ENCODE data around the gene MAGI2. TPM values are rescaled to one million over a fixed set of nuclear protein-coding genes. Genes with fewer than 3 reads are reported as not detected.

Gene MAGI2
- total RNA-seq, 1 donor = 18.8 TPM

- Histone ChIP-seq H3K4me3 (ENCODE audit: insufficient read depth, low read length) (no peak overlapping the region), H4K20me1 (ENCODE audit: insufficient read depth, low read length) (no peaks in the 10 kb centered on the region), H3K4me1 (ENCODE audit: insufficient read depth, low read length) (peaks cover 7% of the 10 kb centered on the region), H3K9me3 (ENCODE audit: low read depth, low read length) (no peaks in the 10 kb centered on the region), H3K27me3 (ENCODE audit: insufficient read depth, low read length) (no peaks in the 10 kb centered on the region), H3K36me3 (ENCODE audit: insufficient read depth, low read length) (no peaks in the 10 kb centered on the region), H3K27ac (ENCODE audit: low read depth, low read length) (no peak overlapping the region), H2AFZ (ENCODE audit: low read length) (no peak overlapping the region), H3K79me2 (ENCODE audit: insufficient read depth, low read length) (no peaks in the 10 kb centered on the region), H3K4me2 (ENCODE audit: insufficient read depth, low read length) (no peak overlapping the region)
- TF ChIP-seq CTCF (IDR thresholded peaks at IDR 0.05; ENCODE audit: extremely low read depth, low read depth, low read length) = no peak
- DNase-seq (ENCODE audit: insufficient read length, low spot score, missing footprints) = no peak
These were observed 774.2 kb downstream of the MAGI2 start for GRCh38 chr7:78679112-78679876.

- Histone ChIP-seq H3K79me2 (ENCODE audit: insufficient read depth, low read length) (no peaks in the 10 kb centered on the region), H4K20me1 (ENCODE audit: insufficient read depth, low read length) (no peaks in the 10 kb centered on the region), H3K36me3 (ENCODE audit: insufficient read depth, low read length) (no peaks in the 10 kb centered on the region), H3K4me2 (ENCODE audit: insufficient read depth, low read length) (no peak overlapping the region), H2AFZ (ENCODE audit: low read length) (no peak overlapping the region), H3K4me1 (ENCODE audit: insufficient read depth, low read length) (peaks cover 7% of the 10 kb centered on the region), H3K9me3 (ENCODE audit: low read depth, low read length) (no peaks in the 10 kb centered on the region), H3K4me3 (ENCODE audit: insufficient read depth, low read length) (no peak overlapping the region), H3K27me3 (ENCODE audit: insufficient read depth, low read length) (no peaks in the 10 kb centered on the region), H3K27ac (ENCODE audit: low read depth, low read length) (peak overlapping the region; percentile 20)
- no peak for DNase-seq (ENCODE audit: insufficient read length, low spot score, missing footprints)
- no peak for TF ChIP-seq CTCF (IDR thresholded peaks at IDR 0.05; ENCODE audit: extremely low read depth, low read depth, low read length)
These were observed 776.1 kb downstream of the MAGI2 start for GRCh38 chr7:78677391-78677790.

- Histone ChIP-seq H3K4me1 (ENCODE audit: insufficient read depth, low read length) (peaks cover 7% of the 10 kb centered on the region), H4K20me1 (ENCODE audit: insufficient read depth, low read length) (no peaks in the 10 kb centered on the region), H3K4me3 (ENCODE audit: insufficient read depth, low read length) (no peak overlapping the region), H3K4me2 (ENCODE audit: insufficient read depth, low read length) (no peak overlapping the region), H3K27me3 (ENCODE audit: insufficient read depth, low read length) (no peaks in the 10 kb centered on the region), H3K9me3 (ENCODE audit: low read depth, low read length) (no peaks in the 10 kb centered on the region), H3K27ac (ENCODE audit: low read depth, low read length) (no peak overlapping the region), H3K79me2 (ENCODE audit: insufficient read depth, low read length) (no peaks in the 10 kb centered on the region), H3K36me3 (ENCODE audit: insufficient read depth, low read length) (no peaks in the 10 kb centered on the region), H2AFZ (ENCODE audit: low read length) (no peak overlapping the region)
- DNase-seq (ENCODE audit: insufficient read length, low spot score, missing footprints) = no peak
- TF ChIP-seq CTCF (IDR thresholded peaks at IDR 0.05; ENCODE audit: extremely low read depth, low read depth, low read length) = no peak
These were observed 778.0 kb downstream of the MAGI2 start for GRCh38 chr7:78675511-78675910.

GRCh38 chr7:78673272-78673671 lies 780.2 kb downstream of the MAGI2 start:
- Histone ChIP-seq H3K79me2 (ENCODE audit: insufficient read depth, low read length) (no peaks in the 10 kb centered on the region), H2AFZ (ENCODE audit: low read length) (no peak overlapping the region), H3K4me2 (ENCODE audit: insufficient read depth, low read length) (no peak overlapping the region), H3K36me3 (ENCODE audit: insufficient read depth, low read length) (no peaks in the 10 kb centered on the region), H4K20me1 (ENCODE audit: insufficient read depth, low read length) (no peaks in the 10 kb centered on the region), H3K27ac (ENCODE audit: low read depth, low read length) (no peak overlapping the region), H3K27me3 (ENCODE audit: insufficient read depth, low read length) (no peaks in the 10 kb centered on the region), H3K4me1 (ENCODE audit: insufficient read depth, low read length) (peaks cover 7% of the 10 kb centered on the region), H3K4me3 (ENCODE audit: insufficient read depth, low read length) (no peak overlapping the region), H3K9me3 (ENCODE audit: low read depth, low read length) (no peaks in the 10 kb centered on the region)
- no peak for TF ChIP-seq CTCF (IDR thresholded peaks at IDR 0.05; ENCODE audit: extremely low read depth, low read depth, low read length)
- no peak for DNase-seq (ENCODE audit: insufficient read length, low spot score, missing footprints)

Measured in osteoblast (primary cell).